ENCODE data around the gene NTRK2.

NTRK2 gene

GRCh38 chr9:84681516-84682285 lies 12.2 kb downstream of the NTRK2 start:
- no peak for DNase-seq (ENCODE audit: low spot score)

GRCh38 chr9:84686068-84686467 lies 16.5 kb downstream of the NTRK2 start:
- no peak for DNase-seq (ENCODE audit: low spot score)

- no peak for DNase-seq (ENCODE audit: low spot score)
These were observed 19.4 kb downstream of the NTRK2 start for GRCh38 chr9:84688956-84689355.

GRCh38 chr9:84691634-84692033 lies 22.1 kb downstream of the NTRK2 start:
- DNase-seq (ENCODE audit: low spot score), result no peak

DNA sequence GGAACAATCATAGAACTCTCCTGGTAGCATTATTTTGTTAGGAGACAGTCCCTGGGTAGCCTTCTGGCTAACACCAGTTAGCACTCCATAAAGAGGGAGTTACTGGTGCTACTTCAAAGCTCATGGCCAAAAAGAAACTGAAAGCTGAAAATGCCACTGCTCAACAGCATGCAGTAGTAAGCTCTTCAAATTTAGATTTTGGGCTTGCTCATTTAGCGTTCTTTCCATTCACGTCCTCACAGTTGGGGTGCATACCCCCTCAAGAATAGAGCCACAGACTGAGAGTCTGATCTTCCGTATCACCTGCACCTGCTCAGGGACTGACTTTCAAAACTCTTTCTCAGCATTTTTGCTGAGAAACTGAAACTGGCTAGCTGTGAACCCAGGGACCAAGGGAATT lies 24.7 kb downstream of the NTRK2 start:
- no peak for DNase-seq (ENCODE audit: low spot score)

DNA sequence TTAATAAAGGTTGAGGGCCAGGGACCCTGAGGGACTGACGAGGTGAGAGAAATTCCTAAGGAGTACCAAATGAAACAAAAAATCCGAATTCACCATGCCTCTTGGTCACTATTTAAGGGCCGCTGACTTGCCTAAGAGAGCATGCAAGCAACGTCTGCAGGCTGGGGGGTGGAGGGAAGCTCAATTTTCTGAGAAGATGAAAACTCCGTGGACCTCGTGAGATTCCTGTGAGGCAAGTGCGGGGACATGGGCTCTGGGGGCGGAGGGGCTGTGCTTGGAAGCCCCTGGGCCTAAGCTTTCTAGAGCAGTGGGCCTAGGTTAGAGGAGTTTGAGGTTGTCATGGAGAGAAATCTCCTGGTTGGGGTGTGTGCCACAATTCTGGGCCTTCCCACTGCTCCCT lies 27.5 kb downstream of the NTRK2 start:
- DNase-seq (ENCODE audit: low spot score), result no peak

DNA sequence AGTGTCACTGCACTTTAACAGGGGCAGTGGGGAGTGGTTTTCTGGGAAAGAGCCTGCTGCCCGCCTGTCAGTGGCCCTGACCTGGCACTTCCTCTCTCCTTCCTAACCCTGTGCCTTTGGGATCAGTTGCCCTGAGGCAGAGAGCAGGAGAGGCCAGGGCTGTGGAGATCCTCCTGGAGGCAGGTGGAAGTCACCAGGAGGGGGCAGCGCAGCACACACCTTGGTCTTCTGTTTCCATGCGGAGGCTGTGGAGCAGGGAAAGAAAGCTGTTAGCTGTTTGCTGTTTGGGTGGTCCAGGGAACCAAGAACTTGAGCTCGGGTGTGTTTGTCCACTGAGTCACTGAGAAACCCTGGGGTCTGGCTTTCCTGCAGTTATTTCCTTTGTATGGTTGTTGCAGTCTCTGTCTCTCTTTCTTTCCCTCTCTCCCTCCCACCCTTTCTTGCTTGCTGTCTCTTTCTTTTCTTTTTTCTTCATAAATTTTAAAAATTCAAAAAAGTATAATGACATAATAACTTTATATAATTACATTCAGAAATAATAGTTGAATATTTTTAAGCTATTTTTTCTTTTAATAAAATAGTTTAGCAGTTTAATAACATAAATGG lies 28.1 kb downstream of the NTRK2 start:
- DNase-seq (ENCODE audit: low spot score), result peak; percentile 64

GRCh38 chr9:84698323-84698722 lies 28.8 kb downstream of the NTRK2 start:
- DNase-seq (ENCODE audit: low spot score), result no peak

DNA sequence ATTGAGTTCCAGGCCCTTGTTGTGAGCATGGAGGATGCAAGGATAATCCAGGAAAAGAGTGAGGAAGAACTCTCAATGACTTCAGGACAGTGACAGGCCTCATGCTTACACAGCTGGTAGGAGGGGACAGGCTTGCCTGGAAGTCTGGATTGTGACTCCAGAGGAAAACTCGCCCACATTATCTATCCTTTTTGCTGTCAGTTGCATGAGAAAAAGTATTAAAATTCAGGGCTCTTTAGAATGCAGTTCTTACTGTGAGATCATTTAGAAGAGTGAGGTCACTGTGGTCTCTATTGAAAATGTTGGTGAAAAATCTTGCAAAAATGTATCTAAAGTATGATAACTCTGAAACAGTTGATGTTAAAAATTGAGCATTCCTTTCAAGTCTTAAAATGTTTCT lies 30.5 kb downstream of the NTRK2 start:
- no peak for DNase-seq (ENCODE audit: low spot score)

DNA sequence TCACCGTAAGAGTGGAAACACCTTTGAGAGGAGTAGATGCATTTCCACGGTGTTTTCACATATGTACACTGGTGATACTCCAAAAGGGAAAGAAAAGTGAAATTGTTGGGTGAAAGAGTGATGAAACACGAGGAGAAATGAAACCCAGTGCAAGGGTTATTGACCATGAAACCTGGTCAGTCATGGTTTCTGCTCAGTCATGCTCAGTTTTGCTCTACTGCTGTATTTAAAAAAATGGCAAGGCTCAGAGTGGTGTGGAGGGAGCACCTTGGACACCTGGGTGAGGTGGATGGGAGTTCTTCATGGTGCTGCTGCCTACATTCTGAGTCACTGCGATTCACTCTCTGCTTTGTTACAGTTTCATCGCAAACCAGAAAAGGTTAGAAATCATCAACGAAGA lies 32.3 kb downstream of the NTRK2 start:
- DNase-seq (ENCODE audit: low spot score), result no peak

DNA sequence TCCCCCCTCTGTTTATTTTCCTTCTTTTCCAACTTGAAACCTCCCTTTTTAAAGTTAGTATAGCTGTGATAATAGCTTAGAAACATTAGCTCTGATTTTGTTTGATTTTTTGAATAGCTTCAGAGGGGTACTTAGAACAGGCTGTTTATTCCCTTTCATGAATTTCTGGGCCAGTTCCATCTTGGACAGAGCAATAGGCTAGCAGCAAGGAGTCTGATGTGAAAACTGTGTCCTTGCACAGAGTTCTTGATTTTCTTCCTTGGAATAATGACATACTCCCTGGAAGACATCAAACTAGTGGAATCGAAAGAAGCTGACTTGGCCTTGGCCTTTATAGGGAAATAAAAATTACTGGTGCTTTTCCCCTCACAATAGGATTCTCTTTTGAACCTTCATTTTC lies 32.9 kb downstream of the NTRK2 start:
- no peak for DNase-seq (ENCODE audit: low spot score)

- DNase-seq (ENCODE audit: low spot score), result no peak
These were observed 34.3 kb downstream of the NTRK2 start for GRCh38 chr9:84703793-84704192.

GRCh38 chr9:84705128-84705527 lies 35.6 kb downstream of the NTRK2 start:
- no peak for DNase-seq (ENCODE audit: low spot score)

- no peak for DNase-seq (ENCODE audit: low spot score)
These were observed 38.9 kb downstream of the NTRK2 start for GRCh38 chr9:84708400-84708799.

GRCh38 chr9:84709056-84709455 lies 39.5 kb downstream of the NTRK2 start:
- no peak for DNase-seq (ENCODE audit: low spot score)

GRCh38 chr9:84710701-84711397 lies 41.3 kb downstream of the NTRK2 start:
- no peak for DNase-seq (ENCODE audit: low spot score)

DNA sequence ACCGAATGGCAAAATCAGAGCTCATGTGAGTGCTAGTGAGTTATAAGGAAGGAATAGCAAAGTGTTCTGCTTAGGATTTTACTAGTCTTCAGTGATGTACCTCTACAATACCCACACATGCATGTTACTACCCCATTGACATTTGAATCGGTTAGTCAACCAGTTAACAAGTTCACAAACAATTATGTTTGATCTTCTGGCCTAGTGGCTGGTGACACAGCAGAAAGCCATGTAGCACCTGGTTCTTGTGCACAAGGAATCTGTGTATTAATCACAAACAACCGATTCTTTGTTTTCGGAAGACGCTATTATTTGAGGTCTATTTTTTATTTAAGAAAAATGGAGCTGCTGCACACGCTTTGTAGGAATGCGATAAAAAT lies 41.9 kb downstream of the NTRK2 start:
- no peak for DNase-seq (ENCODE audit: low spot score)

DNA sequence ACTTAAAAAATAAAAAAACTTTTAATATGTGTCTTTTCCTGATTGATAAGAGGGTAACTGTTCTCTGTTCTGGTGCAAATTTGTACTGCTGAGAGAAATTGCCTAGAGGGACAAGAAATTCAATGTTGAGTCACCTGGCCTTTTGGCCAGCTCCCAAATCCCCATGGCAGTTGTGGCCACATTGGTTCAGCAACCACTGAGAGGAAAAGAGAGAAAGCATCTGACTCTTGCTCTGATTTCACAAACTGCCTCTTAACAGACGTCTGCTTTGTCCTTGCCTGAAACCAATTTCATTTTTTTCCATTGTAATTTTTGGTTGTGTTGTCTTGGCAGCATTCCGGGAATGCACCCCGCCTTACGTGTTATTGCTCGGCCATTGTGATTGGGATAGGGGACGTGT lies 42.4 kb downstream of the NTRK2 start:
- DNase-seq (ENCODE audit: low spot score), result peak; percentile 29

DNA sequence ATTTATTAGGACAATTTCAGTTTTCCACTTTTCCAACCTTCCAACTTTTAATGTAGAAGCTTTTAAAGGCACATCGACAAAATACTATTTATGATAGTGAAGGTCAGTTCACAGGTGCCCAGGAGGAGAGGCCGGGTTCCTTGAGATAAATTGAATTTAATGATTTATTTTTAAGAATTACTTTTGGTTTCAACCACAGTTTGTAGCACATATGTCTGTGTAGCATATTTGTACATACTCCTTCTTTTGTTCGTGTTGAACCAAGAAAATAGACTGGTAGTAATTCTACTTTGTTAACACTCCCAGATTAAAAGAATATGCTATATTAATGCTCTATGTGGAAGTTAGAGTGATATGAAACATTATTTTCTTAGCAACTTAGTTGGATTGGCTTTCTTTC lies 46.7 kb downstream of the NTRK2 start:
- DNase-seq (ENCODE audit: low spot score), result no peak

GRCh38 chr9:84718476-84718875 lies 48.9 kb downstream of the NTRK2 start:
- DNase-seq (ENCODE audit: low spot score), result no peak

DNA sequence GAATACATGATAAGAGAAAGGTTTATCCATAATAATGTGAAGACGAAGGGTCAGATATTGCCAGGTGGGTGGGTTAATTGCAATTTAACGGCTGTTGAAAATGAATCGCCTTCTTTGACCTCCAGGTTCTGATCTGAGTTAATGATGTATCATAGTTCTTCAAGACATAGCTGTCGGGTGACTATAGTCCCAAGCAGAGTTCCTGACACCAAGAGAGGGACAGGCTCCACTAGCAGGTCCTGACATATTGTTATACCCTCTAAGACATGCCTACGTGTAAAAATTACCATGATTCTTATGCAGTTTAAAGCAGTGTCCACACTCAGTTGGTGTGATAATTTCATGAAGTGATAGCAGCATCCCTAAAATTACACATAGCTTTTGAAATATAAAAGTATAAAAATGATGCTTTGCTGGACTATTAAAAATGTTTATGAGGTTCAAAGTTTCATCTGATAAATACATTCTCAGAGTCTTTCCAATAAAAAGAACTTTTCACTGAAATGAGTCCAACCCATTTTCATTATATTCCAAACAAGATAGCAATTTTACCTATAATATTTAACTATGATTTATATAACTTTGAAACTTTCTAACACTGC lies 53.0 kb downstream of the NTRK2 start:
- DNase-seq (ENCODE audit: low spot score), result no peak

DNA sequence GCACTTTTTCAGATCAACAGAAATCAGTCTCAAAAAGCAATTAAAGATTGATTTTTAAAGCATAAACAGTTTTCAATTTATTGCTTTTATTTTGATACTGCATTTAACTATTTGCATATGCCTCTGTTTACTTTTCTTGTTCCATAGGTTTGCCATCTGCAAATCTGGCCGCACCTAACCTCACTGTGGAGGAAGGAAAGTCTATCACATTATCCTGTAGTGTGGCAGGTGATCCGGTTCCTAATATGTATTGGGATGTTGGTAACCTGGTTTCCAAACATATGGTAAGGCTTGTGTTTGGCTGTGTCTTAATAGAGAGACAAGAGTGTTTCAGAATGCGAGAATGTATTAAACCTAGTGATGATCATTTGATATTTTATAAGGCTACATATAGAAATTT lies 53.9 kb downstream of the NTRK2 start:
- DNase-seq (ENCODE audit: low spot score), result no peak

GRCh38 chr9:84731696-84732095 lies 62.2 kb downstream of the NTRK2 start:
- DNase-seq (ENCODE audit: low spot score), result no peak
